ENCODE results near the gene TMEM30A.

The TMEM30A gene

GRCh38 chr6:75236630-75237029, 48.0 kb downstream of the TMEM30A start:
- Histone ChIP-seq H3K4me3 (ENCODE audit: low read length) (no peak overlapping the region), H3K4me1 (ENCODE audit: insufficient read depth, low read length) (no peaks in the 10 kb centered on the region), H3K27me3 (ENCODE audit: insufficient read depth, low read length) (no peaks in the 10 kb centered on the region), H2AFZ (ENCODE audit: low read depth, low read length) (no peak overlapping the region), H3K36me3 (ENCODE audit: insufficient read depth, low read length) (peaks cover 39% of the 10 kb centered on the region), H3K9me3 (ENCODE audit: low read length) (no peaks in the 10 kb centered on the region)

GRCh38 chr6:75235271-75235670, 49.3 kb downstream of the TMEM30A start:
- no peak overlapping the region for H2AFZ ChIP-seq (ENCODE audit: low read depth, low read length)
- H3K9me3 ChIP-seq (ENCODE audit: low read length): no peaks in the 10 kb centered on the region
- H3K36me3 ChIP-seq (ENCODE audit: insufficient read depth, low read length): peaks cover 31% of the 10 kb centered on the region
- no peak overlapping the region for H3K4me3 ChIP-seq (ENCODE audit: low read length)
- H3K4me1 ChIP-seq (ENCODE audit: insufficient read depth, low read length): no peaks in the 10 kb centered on the region
- no peaks in the 10 kb centered on the region for H3K27me3 ChIP-seq (ENCODE audit: insufficient read depth, low read length)

GRCh38 chr6:75234126-75234865, 50.3 kb downstream of the TMEM30A start:
- Histone ChIP-seq H3K36me3 (ENCODE audit: insufficient read depth, low read length) (peaks cover 22% of the 10 kb centered on the region), H3K9me3 (ENCODE audit: low read length) (no peaks in the 10 kb centered on the region), H3K4me3 (ENCODE audit: low read length) (no peak overlapping the region), H2AFZ (ENCODE audit: low read depth, low read length) (no peak overlapping the region), H3K27me3 (ENCODE audit: insufficient read depth, low read length) (no peaks in the 10 kb centered on the region), H3K4me1 (ENCODE audit: insufficient read depth, low read length) (no peaks in the 10 kb centered on the region)

GRCh38 chr6:75233092-75233615, 51.4 kb downstream of the TMEM30A start:
- Histone ChIP-seq H2AFZ (ENCODE audit: low read depth, low read length) (no peak overlapping the region), H3K4me3 (ENCODE audit: low read length) (no peak overlapping the region), H3K27me3 (ENCODE audit: insufficient read depth, low read length) (no peaks in the 10 kb centered on the region), H3K4me1 (ENCODE audit: insufficient read depth, low read length) (no peaks in the 10 kb centered on the region), H3K36me3 (ENCODE audit: insufficient read depth, low read length) (peaks cover 15% of the 10 kb centered on the region), H3K9me3 (ENCODE audit: low read length) (no peaks in the 10 kb centered on the region)

GRCh38 chr6:75230484-75231325, 53.9 kb downstream of the TMEM30A start:
- Histone ChIP-seq H3K27me3 (ENCODE audit: insufficient read depth, low read length) (no peaks in the 10 kb centered on the region), H2AFZ (ENCODE audit: low read depth, low read length) (no peak overlapping the region), H3K9me3 (ENCODE audit: low read length) (no peaks in the 10 kb centered on the region), H3K4me3 (ENCODE audit: low read length) (no peak overlapping the region), H3K4me1 (ENCODE audit: insufficient read depth, low read length) (no peaks in the 10 kb centered on the region), H3K36me3 (ENCODE audit: insufficient read depth, low read length) (no peaks in the 10 kb centered on the region)

- Histone ChIP-seq H3K4me3 (ENCODE audit: low read length) (no peak overlapping the region), H3K4me1 (ENCODE audit: insufficient read depth, low read length) (no peaks in the 10 kb centered on the region), H2AFZ (ENCODE audit: low read depth, low read length) (no peak overlapping the region), H3K27me3 (ENCODE audit: insufficient read depth, low read length) (no peaks in the 10 kb centered on the region), H3K36me3 (ENCODE audit: insufficient read depth, low read length) (no peaks in the 10 kb centered on the region), H3K9me3 (ENCODE audit: low read length) (no peaks in the 10 kb centered on the region)
Measured at GRCh38 chr6:75224303-75224926, 60.2 kb downstream of the TMEM30A start.

GRCh38 chr6:75223428-75223827, 61.2 kb downstream of the TMEM30A start:
- Histone ChIP-seq H3K9me3 (ENCODE audit: low read length) (no peaks in the 10 kb centered on the region), H3K36me3 (ENCODE audit: insufficient read depth, low read length) (no peaks in the 10 kb centered on the region), H2AFZ (ENCODE audit: low read depth, low read length) (no peak overlapping the region), H3K27me3 (ENCODE audit: insufficient read depth, low read length) (no peaks in the 10 kb centered on the region), H3K4me1 (ENCODE audit: insufficient read depth, low read length) (no peaks in the 10 kb centered on the region), H3K4me3 (ENCODE audit: low read length) (no peak overlapping the region)

GRCh38 chr6:75222261-75222660, 62.3 kb downstream of the TMEM30A start:
- Histone ChIP-seq H3K36me3 (ENCODE audit: insufficient read depth, low read length) (no peaks in the 10 kb centered on the region), H3K9me3 (ENCODE audit: low read length) (no peaks in the 10 kb centered on the region), H3K27me3 (ENCODE audit: insufficient read depth, low read length) (peaks cover 2% of the 10 kb centered on the region), H3K4me1 (ENCODE audit: insufficient read depth, low read length) (no peaks in the 10 kb centered on the region), H2AFZ (ENCODE audit: low read depth, low read length) (no peak overlapping the region), H3K4me3 (ENCODE audit: low read length) (no peak overlapping the region)

GRCh38 chr6:75221116-75221515, 63.5 kb downstream of the TMEM30A start:
- no peaks in the 10 kb centered on the region for H3K4me1 ChIP-seq (ENCODE audit: insufficient read depth, low read length)

GRCh38 chr6:75220357-75220756, 64.2 kb downstream of the TMEM30A start:
- Histone ChIP-seq H3K4me3 (ENCODE audit: low read length) (no peak overlapping the region), H3K4me1 (ENCODE audit: insufficient read depth, low read length) (no peaks in the 10 kb centered on the region), H3K36me3 (ENCODE audit: insufficient read depth, low read length) (no peaks in the 10 kb centered on the region), H3K9me3 (ENCODE audit: low read length) (no peaks in the 10 kb centered on the region), H3K27me3 (ENCODE audit: insufficient read depth, low read length) (peaks cover 5% of the 10 kb centered on the region), H2AFZ (ENCODE audit: low read depth, low read length) (no peak overlapping the region)

More at GRCh38 chr6:75221116-75221515, 63.5 kb downstream of the TMEM30A start:
- no peaks in the 10 kb centered on the region for H3K9me3 ChIP-seq (ENCODE audit: low read length)
- H3K4me3 ChIP-seq (ENCODE audit: low read length): no peak overlapping the region
- H3K36me3 ChIP-seq (ENCODE audit: insufficient read depth, low read length): no peaks in the 10 kb centered on the region
- no peak overlapping the region for H2AFZ ChIP-seq (ENCODE audit: low read depth, low read length)
- peaks cover 2% of the 10 kb centered on the region for H3K27me3 ChIP-seq (ENCODE audit: insufficient read depth, low read length)

- Histone ChIP-seq H2AFZ (ENCODE audit: low read depth, low read length) (no peak overlapping the region), H3K4me1 (ENCODE audit: insufficient read depth, low read length) (no peaks in the 10 kb centered on the region), H3K4me3 (ENCODE audit: low read length) (no peak overlapping the region), H3K36me3 (ENCODE audit: insufficient read depth, low read length) (no peaks in the 10 kb centered on the region), H3K27me3 (ENCODE audit: insufficient read depth, low read length) (peaks cover 8% of the 10 kb centered on the region), H3K9me3 (ENCODE audit: low read length) (no peaks in the 10 kb centered on the region)
Measured at GRCh38 chr6:75219263-75219662, 65.3 kb downstream of the TMEM30A start.

- Histone ChIP-seq H3K4me1 (ENCODE audit: insufficient read depth, low read length) (peaks cover 13% of the 10 kb centered on the region), H3K27me3 (ENCODE audit: insufficient read depth, low read length) (peaks cover 8% of the 10 kb centered on the region), H3K36me3 (ENCODE audit: insufficient read depth, low read length) (no peaks in the 10 kb centered on the region), H3K9me3 (ENCODE audit: low read length) (no peaks in the 10 kb centered on the region), H2AFZ (ENCODE audit: low read depth, low read length) (no peak overlapping the region), H3K4me3 (ENCODE audit: low read length) (no peak overlapping the region)
Measured at GRCh38 chr6:75217193-75217592, 67.4 kb downstream of the TMEM30A start.

GRCh38 chr6:75215291-75215690, 69.3 kb downstream of the TMEM30A start:
- Histone ChIP-seq H3K4me3 (ENCODE audit: low read length) (no peak overlapping the region), H3K27me3 (ENCODE audit: insufficient read depth, low read length) (peaks cover 11% of the 10 kb centered on the region), H3K36me3 (ENCODE audit: insufficient read depth, low read length) (no peaks in the 10 kb centered on the region), H3K9me3 (ENCODE audit: low read length) (no peaks in the 10 kb centered on the region), H3K4me1 (ENCODE audit: insufficient read depth, low read length) (peaks cover 17% of the 10 kb centered on the region), H2AFZ (ENCODE audit: low read depth, low read length) (no peak overlapping the region)

Data from neuron (in vitro differentiated cells).